T-helper 17 cell (primary cell): ENCODE data around the gene TBL1XR1. TPM values are rescaled to one million over a fixed set of nuclear protein-coding genes. Genes with fewer than 3 reads are reported as not detected.
"Not testable (repeated sequence)": the region's sequence is repeated elsewhere in the genome, so short reads cannot be mapped to it uniquely, and the experiment has no call there.

ENCODE experiments used
- ATAC-seq: fragments of 150-1000 bp; cut with Tn5 transposase; 2 replicates; pipeline ENCODE4 v1.10.0; 2021; ENCODE audit warnings: mild to moderate bottlenecking, moderate library complexity
- DNase-seq, 3 donors: peaks; one replicate each; pipeline versions ENCODE4 v3.0.0 to v3.0.0-alpha.2; 2020 to 2021
- H3K9me3 ChIP-seq: one replicate; pipeline ENCODE4 v1.7.0; 2013; ENCODE audit warnings: low read length, mild to moderate bottlenecking; ENCODE audit not compliant: control insufficient read depth, poor library complexity, severe bottlenecking
- H3K27ac Mint-ChIP-seq: one replicate; pipeline ENCODE4 v1.8.0; 2022; ENCODE audit warnings: mild to moderate bottlenecking, moderate library complexity, mixed read lengths
- H3K27me3 Mint-ChIP-seq: one replicate; pipeline ENCODE4 v1.8.0; 2022; ENCODE audit warnings: mixed read lengths
- H3K36me3 Mint-ChIP-seq: one replicate; pipeline ENCODE4 v1.8.0; 2022; ENCODE audit warnings: low read depth, mixed read lengths
- H3K4me1 Mint-ChIP-seq: one replicate; pipeline ENCODE4 v1.8.0; 2022; ENCODE audit warnings: mild to moderate bottlenecking, mixed read lengths
- H3K4me3 Mint-ChIP-seq: one replicate; pipeline ENCODE4 v1.8.0; 2022; ENCODE audit warnings: mild to moderate bottlenecking, moderate library complexity, mixed read lengths
- total RNA-seq, 4 donors: library from RNA in 2 of 4; stranded (reverse) in 2 of 4; gene quantifications; one replicate each; pipeline ENCODE4 v1.2.3 and lab custom pipeline; 2022 to 2026

The TBL1XR1 gene
- total RNA-seq, 2 donors from 2014 or later: 115 to 136 TPM

GRCh38 chr3:177188325-177188724 lies 9.0 kb downstream of the TBL1XR1 start:
- not testable (repeated sequence) for H3K27ac Mint-ChIP-seq, H3K4me3 Mint-ChIP-seq, H3K9me3 ChIP-seq, H3K36me3 Mint-ChIP-seq, ATAC-seq, DNase-seq, H3K27me3 Mint-ChIP-seq
- peaks cover 43% of the 10 kb centered on the region for H3K4me1 Mint-ChIP-seq

GRCh38 chr3:177186306-177186705 lies 11.0 kb downstream of the TBL1XR1 start:
- ATAC-seq (no peak), DNase-seq (no peak)
- Mint-ChIP-seq H3K27ac (peak overlapping the region; percentile 67), H3K36me3 (no peaks in the 10 kb centered on the region), H3K4me3 (no peak overlapping the region), H3K27me3 (no peaks in the 10 kb centered on the region), H3K4me1 (peaks cover 44% of the 10 kb centered on the region)
- H3K9me3 ChIP-seq: no peaks in the 10 kb centered on the region

- H3K9me3 ChIP-seq: no peaks in the 10 kb centered on the region
- ATAC-seq (no peak), DNase-seq (no peak)
- no peaks in the 10 kb centered on the region for H3K27me3 Mint-ChIP-seq
- H3K36me3 Mint-ChIP-seq: no peaks in the 10 kb centered on the region
- H3K27ac Mint-ChIP-seq: peak overlapping the region; percentile 61
- H3K4me3 Mint-ChIP-seq: peak overlapping the region; percentile 46
- H3K4me1 Mint-ChIP-seq: peaks cover 41% of the 10 kb centered on the region
Observed at GRCh38 chr3:177185035-177185574, 12.2 kb downstream of the TBL1XR1 start.

GRCh38 chr3:177184602-177185001 lies 12.7 kb downstream of the TBL1XR1 start:
- Mint-ChIP-seq H3K4me1 (peaks cover 46% of the 10 kb centered on the region), H3K27ac (peak overlapping the region; percentile 61)
- H3K4me3 Mint-ChIP-seq, H3K36me3 Mint-ChIP-seq, DNase-seq, H3K27me3 Mint-ChIP-seq, ATAC-seq, H3K9me3 ChIP-seq: not testable (repeated sequence)

GRCh38 chr3:177182352-177182751 lies 14.9 kb downstream of the TBL1XR1 start:
- DNase-seq (no peak), ATAC-seq (no peak)
- Mint-ChIP-seq H3K4me3 (no peak overlapping the region), H3K36me3 (peaks cover 3% of the 10 kb centered on the region), H3K27ac (peak overlapping the region; percentile 49), H3K4me1 (peaks cover 55% of the 10 kb centered on the region), H3K27me3 (no peaks in the 10 kb centered on the region)
- no peaks in the 10 kb centered on the region for H3K9me3 ChIP-seq

- H3K9me3 ChIP-seq: no peaks in the 10 kb centered on the region
- no peaks in the 10 kb centered on the region for H3K27me3 Mint-ChIP-seq
- H3K27ac Mint-ChIP-seq: peak overlapping the region; percentile 49
- DNase-seq (no peak), ATAC-seq (no peak)
- no peak overlapping the region for H3K4me3 Mint-ChIP-seq
- H3K36me3 Mint-ChIP-seq: peaks cover 3% of the 10 kb centered on the region
- peaks cover 50% of the 10 kb centered on the region for H3K4me1 Mint-ChIP-seq
Observed at GRCh38 chr3:177181418-177181817, 15.9 kb downstream of the TBL1XR1 start.

GRCh38 chr3:177180506-177180905 lies 16.8 kb downstream of the TBL1XR1 start:
- no peak for ATAC-seq
- peaks cover 48% of the 10 kb centered on the region for H3K4me1 Mint-ChIP-seq
- peak overlapping the region; percentile 79 for H3K4me3 Mint-ChIP-seq

GRCh38 chr3:177179281-177180067 lies 17.8 kb downstream of the TBL1XR1 start:
- H3K4me1 Mint-ChIP-seq: peaks cover 44% of the 10 kb centered on the region
- no peaks in the 10 kb centered on the region for H3K27me3 Mint-ChIP-seq
- H3K36me3 Mint-ChIP-seq: peaks cover 3% of the 10 kb centered on the region
- no peak overlapping the region for H3K4me3 Mint-ChIP-seq
- ATAC-seq: no peak
- DNase-seq: no peak
- peak overlapping the region; percentile 57 for H3K27ac Mint-ChIP-seq
- no peaks in the 10 kb centered on the region for H3K9me3 ChIP-seq

More at GRCh38 chr3:177180506-177180905, 16.8 kb downstream of the TBL1XR1 start:
- Mint-ChIP-seq H3K27me3 (no peaks in the 10 kb centered on the region), H3K27ac (peak overlapping the region; percentile 57), H3K36me3 (peaks cover 3% of the 10 kb centered on the region)
- H3K9me3 ChIP-seq: no peaks in the 10 kb centered on the region
- DNase-seq: no peak

GRCh38 chr3:177177749-177178221 lies 19.5 kb downstream of the TBL1XR1 start:
- H3K27me3 Mint-ChIP-seq: no peaks in the 10 kb centered on the region
- ATAC-seq: no peak
- peak overlapping the region; percentile 4 for H3K4me3 Mint-ChIP-seq
- H3K9me3 ChIP-seq: no peaks in the 10 kb centered on the region
- H3K27ac Mint-ChIP-seq: peak overlapping the region; percentile 1
- no peak for DNase-seq
- H3K4me1 Mint-ChIP-seq: peaks cover 50% of the 10 kb centered on the region
- peaks cover 3% of the 10 kb centered on the region for H3K36me3 Mint-ChIP-seq

GRCh38 chr3:177174607-177175170 lies 22.6 kb downstream of the TBL1XR1 start:
- H3K27ac Mint-ChIP-seq: no peak overlapping the region
- ATAC-seq (no peak), DNase-seq (no peak)
- H3K9me3 ChIP-seq: no peaks in the 10 kb centered on the region
- peaks cover 6% of the 10 kb centered on the region for H3K36me3 Mint-ChIP-seq
- no peaks in the 10 kb centered on the region for H3K27me3 Mint-ChIP-seq
- H3K4me3 Mint-ChIP-seq: no peak overlapping the region
- H3K4me1 Mint-ChIP-seq: peaks cover 52% of the 10 kb centered on the region

- H3K27ac Mint-ChIP-seq: peak overlapping the region; percentile 14
Observed at GRCh38 chr3:177169936-177170722, 27.2 kb downstream of the TBL1XR1 start.

GRCh38 chr3:177168431-177168830 lies 28.9 kb downstream of the TBL1XR1 start:
- no peaks in the 10 kb centered on the region for H3K9me3 ChIP-seq
- no peak overlapping the region for H3K27ac Mint-ChIP-seq
- no peaks in the 10 kb centered on the region for H3K27me3 Mint-ChIP-seq
- ATAC-seq: no peak
- peaks cover 54% of the 10 kb centered on the region for H3K4me1 Mint-ChIP-seq
- H3K4me3 Mint-ChIP-seq: no peak overlapping the region
- H3K36me3 Mint-ChIP-seq: peaks cover 5% of the 10 kb centered on the region
- DNase-seq: no peak

More at GRCh38 chr3:177169936-177170722, 27.2 kb downstream of the TBL1XR1 start:
- no peak for ATAC-seq
- Mint-ChIP-seq H3K36me3 (peaks cover 3% of the 10 kb centered on the region), H3K4me1 (peaks cover 54% of the 10 kb centered on the region), H3K4me3 (peak overlapping the region; percentile 46), H3K27me3 (no peaks in the 10 kb centered on the region)
- H3K9me3 ChIP-seq: no peaks in the 10 kb centered on the region
- DNase-seq: no peak

GRCh38 chr3:177162742-177163141 lies 34.5 kb downstream of the TBL1XR1 start:
- peaks cover 3% of the 10 kb centered on the region for H3K9me3 ChIP-seq
- Mint-ChIP-seq H3K4me3 (no peak overlapping the region), H3K27me3 (no peaks in the 10 kb centered on the region), H3K4me1 (peaks cover 32% of the 10 kb centered on the region), H3K36me3 (peaks cover 2% of the 10 kb centered on the region), H3K27ac (peak overlapping the region; percentile 27)
- DNase-seq (no peak), ATAC-seq (no peak)
